Activated CD8-positive, alpha-beta memory T cell treated with anti-CD3 and anti-CD28 coated beads, Interleukin-2, amount 50 U/mL, for 4 hours (primary cell): ENCODE data around the gene RANBP9.

ENCODE experiments used
- DNase-seq: peaks from one replicate; pipeline ENCODE4 v3.0.0-alpha.2; 2020

The RANBP9 gene

GRCh38 chr6:13711733-13712598 is at the start of gene RANBP9:
RANBP9 (minus strand) TSS chr6:13711835; CDS start chr6:13711505, 330 bp downstream.
- DNase-seq: peak; percentile 88

- no peak for DNase-seq
Measured at GRCh38 chr6:13760307-13761304, 49.0 kb upstream of the RANBP9 start.

- DNase-seq: no peak
Measured at GRCh38 chr6:13759025-13759424, 47.4 kb upstream of the RANBP9 start.

- DNase-seq: no peak
Measured at GRCh38 chr6:13754644-13755043, 43.0 kb upstream of the RANBP9 start.

GRCh38 chr6:13743736-13744127 is 32.1 kb upstream of the RANBP9 start:
- DNase-seq: no peak

GRCh38 chr6:13742961-13743735 is 31.5 kb upstream of the RANBP9 start:
- no peak for DNase-seq

GRCh38 chr6:13741365-13741764 is 29.7 kb upstream of the RANBP9 start:
- no peak for DNase-seq

GRCh38 chr6:13735031-13735430 is 23.4 kb upstream of the RANBP9 start:
- no peak for DNase-seq

GRCh38 chr6:13733178-13733887 is 21.7 kb upstream of the RANBP9 start:
- no peak for DNase-seq

- no peak for DNase-seq
Measured at GRCh38 chr6:13730704-13731103, 19.1 kb upstream of the RANBP9 start.

- no peak for DNase-seq
Measured at GRCh38 chr6:13729891-13730290, 18.3 kb upstream of the RANBP9 start.

- no peak for DNase-seq
Measured at GRCh38 chr6:13725570-13725969, 13.9 kb upstream of the RANBP9 start.

GRCh38 chr6:13725052-13725451 is 13.4 kb upstream of the RANBP9 start:
- no peak for DNase-seq

- DNase-seq: no peak
Measured at GRCh38 chr6:13724182-13724581, 12.5 kb upstream of the RANBP9 start.

- no peak for DNase-seq
Measured at GRCh38 chr6:13722880-13723279, 11.2 kb upstream of the RANBP9 start.

GRCh38 chr6:13718123-13718458 is 6.5 kb upstream of the RANBP9 start:
- no peak for DNase-seq

GRCh38 chr6:13716955-13717295 is 5.3 kb upstream of the RANBP9 start:
- DNase-seq: no peak

GRCh38 chr6:13716225-13716954 is 4.8 kb upstream of the RANBP9 start:
- no peak for DNase-seq

- no peak for DNase-seq
Measured at GRCh38 chr6:13715444-13715883, 3.8 kb upstream of the RANBP9 start.

- DNase-seq: no peak
Measured at GRCh38 chr6:13712599-13712898, 914 bp upstream of the RANBP9 start.

- DNase-seq: no peak
Measured at GRCh38 chr6:13711324-13711732, 307 bp downstream of the RANBP9 start.
